WERI-Rb-1 (cell line): ENCODE results near the gene DYRK1B.

Experiments used
- DNase-seq: peaks from one replicate; pipeline ENCODE4 v3.0.0-alpha.2; 2020
- H3K27ac ChIP-seq: fragments of 250-450 bp; sonication (Bioruptor Pico); 2 replicates; pipeline ENCODE4 v1.5.1; 2020; ENCODE audit warnings: mild to moderate bottlenecking, moderate library complexity
- H3K27me3 ChIP-seq: fragments of 250-450 bp; sonication (Bioruptor Pico); 2 replicates; pipeline ENCODE4 v1.5.1; 2021; ENCODE audit warnings: mild to moderate bottlenecking, low read depth, moderate library complexity; ENCODE audit not compliant: insufficient read depth, severe bottlenecking
- H3K36me3 ChIP-seq: fragments of 250-450 bp; sonication (Bioruptor Pico); 2 replicates; pipeline ENCODE4 v1.5.1; 2020; ENCODE audit warnings: mild to moderate bottlenecking, moderate library complexity
- H3K4me3 ChIP-seq: 2 replicates; pipeline ENCODE4 v1.5.1; 2011; ENCODE audit warnings: low read depth, mild to moderate bottlenecking, control low read depth, low read length
- H3K9me3 ChIP-seq: fragments of 250-450 bp; sonication (Bioruptor Pico); 2 replicates; pipeline ENCODE4 v1.5.1; 2021; ENCODE audit warnings: mild to moderate bottlenecking, moderate library complexity; ENCODE audit not compliant: severe bottlenecking
- TF ChIP-seq, protein P1 (sequence below): IDR thresholded peaks from 2 replicates; pipeline ENCODE4 v1.5.1; 2011; ENCODE audit warnings: low read depth, mild to moderate bottlenecking, control low read depth, inconsistent platforms, low read length

Gene DYRK1B

DNA sequence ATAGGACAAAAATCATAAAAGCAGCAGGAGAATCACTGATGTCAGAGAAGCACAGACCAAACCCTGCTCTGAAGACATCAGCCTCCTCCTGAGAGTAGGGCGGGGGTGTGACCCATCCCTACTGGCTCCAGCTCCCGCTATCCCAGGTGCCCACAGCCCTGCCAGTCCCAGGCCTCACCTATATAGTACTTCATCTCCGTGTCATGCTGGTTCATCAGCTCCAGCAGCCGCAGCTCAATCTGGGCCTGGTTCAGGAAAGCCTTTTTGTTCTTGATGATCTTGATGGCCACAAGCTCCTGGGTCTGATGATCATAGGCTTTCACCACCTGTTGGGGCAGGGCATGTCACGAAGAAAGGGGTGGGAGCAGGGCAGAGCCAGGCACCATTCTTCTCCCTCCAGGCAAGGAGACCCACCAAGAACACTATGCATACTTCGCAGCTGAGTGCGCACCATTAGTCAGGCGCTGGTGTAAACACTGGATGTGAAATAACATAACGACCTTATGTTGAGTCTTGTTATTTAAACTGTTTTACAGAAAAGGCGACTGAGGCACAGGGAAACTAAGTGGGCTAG, 4.2 kb downstream of the DYRK1B start:
- no peak overlapping the region for H3K4me3 ChIP-seq
- H3K36me3 ChIP-seq, result peaks cover 71% of the 10 kb centered on the region
- TF ChIP-seq, protein P1, sequence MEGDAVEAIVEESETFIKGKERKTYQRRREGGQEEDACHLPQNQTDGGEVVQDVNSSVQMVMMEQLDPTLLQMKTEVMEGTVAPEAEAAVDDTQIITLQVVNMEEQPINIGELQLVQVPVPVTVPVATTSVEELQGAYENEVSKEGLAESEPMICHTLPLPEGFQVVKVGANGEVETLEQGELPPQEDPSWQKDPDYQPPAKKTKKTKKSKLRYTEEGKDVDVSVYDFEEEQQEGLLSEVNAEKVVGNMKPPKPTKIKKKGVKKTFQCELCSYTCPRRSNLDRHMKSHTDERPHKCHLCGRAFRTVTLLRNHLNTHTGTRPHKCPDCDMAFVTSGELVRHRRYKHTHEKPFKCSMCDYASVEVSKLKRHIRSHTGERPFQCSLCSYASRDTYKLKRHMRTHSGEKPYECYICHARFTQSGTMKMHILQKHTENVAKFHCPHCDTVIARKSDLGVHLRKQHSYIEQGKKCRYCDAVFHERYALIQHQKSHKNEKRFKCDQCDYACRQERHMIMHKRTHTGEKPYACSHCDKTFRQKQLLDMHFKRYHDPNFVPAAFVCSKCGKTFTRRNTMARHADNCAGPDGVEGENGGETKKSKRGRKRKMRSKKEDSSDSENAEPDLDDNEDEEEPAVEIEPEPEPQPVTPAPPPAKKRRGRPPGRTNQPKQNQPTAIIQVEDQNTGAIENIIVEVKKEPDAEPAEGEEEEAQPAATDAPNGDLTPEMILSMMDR, result no peak
- H3K9me3 ChIP-seq, result no peaks in the 10 kb centered on the region
- H3K27me3 ChIP-seq, result no peaks in the 10 kb centered on the region
- H3K27ac ChIP-seq, result no peak overlapping the region
- DNase-seq, result no peak

DNA sequence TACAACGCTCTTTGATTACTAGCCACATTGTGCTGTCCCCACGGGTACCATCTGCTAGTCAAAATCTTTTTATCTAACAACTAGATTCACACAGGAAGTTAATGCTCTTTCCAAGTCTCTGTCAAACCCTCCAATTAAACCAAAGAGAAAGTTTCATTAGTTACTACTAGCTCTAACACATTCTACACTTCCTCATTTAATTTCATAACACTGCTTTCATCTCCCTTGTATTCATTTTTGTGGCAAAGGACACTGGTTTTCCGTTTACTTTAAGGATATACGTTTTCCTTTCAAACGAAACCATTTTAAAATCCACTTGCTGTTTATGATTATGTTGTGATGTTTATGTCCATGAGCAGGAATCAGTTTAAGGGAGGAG, 5.3 kb downstream of the DYRK1B start:
- TF ChIP-seq, protein P1, result no peak
- H3K9me3 ChIP-seq, result no peaks in the 10 kb centered on the region
- no peak overlapping the region for H3K4me3 ChIP-seq
- peaks cover 64% of the 10 kb centered on the region for H3K36me3 ChIP-seq
- DNase-seq, result no peak
- H3K27me3 ChIP-seq, result no peaks in the 10 kb centered on the region
- H3K27ac ChIP-seq, result no peak overlapping the region; the same call in 1 of the 2 replicates

- Histone ChIP-seq H3K27ac (peak overlapping the region; percentile 20; the same call in 1 of the 2 replicates), H3K27me3 (no peaks in the 10 kb centered on the region), H3K9me3 (no peaks in the 10 kb centered on the region), H3K4me3 (no peak overlapping the region), H3K36me3 (peaks cover 64% of the 10 kb centered on the region)
- DNase-seq, result no peak
- TF ChIP-seq, protein P1, result no peak
Measured at GRCh38 chr19:39828015-39828653, 5.8 kb downstream of the DYRK1B start.

DNA sequence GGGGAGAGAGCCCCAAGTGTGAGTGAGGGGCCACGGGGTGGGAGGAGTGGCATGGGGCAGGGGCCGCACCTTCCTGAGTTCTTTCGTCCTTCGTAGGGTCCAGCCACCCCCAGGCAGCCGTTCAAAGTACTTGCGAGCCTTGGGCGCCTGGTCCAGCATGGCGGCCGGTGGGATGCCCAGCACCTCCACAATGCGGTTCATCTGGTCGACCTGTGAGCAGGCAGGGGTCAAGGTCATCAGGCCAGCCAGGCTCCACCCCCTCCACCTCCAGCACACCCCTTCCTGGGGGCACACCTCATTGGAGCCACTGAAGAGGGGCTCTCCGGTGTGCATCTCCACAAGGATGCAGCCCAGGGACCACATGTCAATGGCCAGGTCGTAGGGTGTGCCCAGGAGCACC, 6.7 kb downstream of the DYRK1B start:
- Histone ChIP-seq H3K4me3 (no peak overlapping the region), H3K27ac (no peak overlapping the region), H3K36me3 (peaks cover 64% of the 10 kb centered on the region), H3K27me3 (no peaks in the 10 kb centered on the region), H3K9me3 (no peaks in the 10 kb centered on the region)
- TF ChIP-seq, protein P1, result no peak
- DNase-seq, result no peak

DNA sequence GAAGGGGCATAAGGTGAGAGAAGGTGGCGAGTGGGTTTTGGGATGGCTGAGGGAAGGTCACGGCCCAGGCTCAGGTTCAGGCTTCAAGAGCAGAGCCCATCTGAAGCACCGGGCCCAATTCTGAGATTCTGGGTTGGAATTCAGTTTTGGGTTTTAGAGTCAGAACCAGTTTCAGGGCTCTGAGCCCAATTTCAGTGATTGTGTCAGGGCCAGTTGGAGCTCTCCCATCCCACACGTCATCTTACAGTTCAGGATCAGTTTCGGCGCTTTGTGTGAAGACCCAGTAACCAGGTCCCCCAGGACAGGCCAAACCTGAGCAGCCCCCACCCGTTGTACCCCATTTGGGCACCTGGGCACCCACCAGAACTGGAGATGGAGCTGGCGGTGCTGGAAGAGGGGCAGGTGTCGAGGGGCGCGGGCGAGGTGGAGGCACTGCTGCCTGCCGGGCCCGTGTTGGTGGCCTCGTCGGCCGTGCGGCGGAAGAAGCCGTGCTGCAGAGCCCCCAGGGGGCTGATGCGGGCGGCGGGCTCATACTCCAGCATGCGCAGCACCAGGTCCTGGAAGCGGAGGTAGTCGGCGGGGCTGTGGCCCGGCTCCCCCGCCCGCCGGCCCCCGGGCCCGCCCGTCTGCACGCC, 7.5 kb downstream of the DYRK1B start:
- no peaks in the 10 kb centered on the region for H3K27me3 ChIP-seq
- no peak overlapping the region for H3K27ac ChIP-seq
- no peak for DNase-seq
- H3K9me3 ChIP-seq, result no peaks in the 10 kb centered on the region
- peaks cover 56% of the 10 kb centered on the region for H3K36me3 ChIP-seq
- TF ChIP-seq, protein P1, result no peak
- H3K4me3 ChIP-seq, result no peak overlapping the region
